GM19099 (cell line): ENCODE data around the gene NTN1.

Source experiments
- POLR2A ChIP-seq: IDR thresholded peaks from 3 replicates; pipeline ENCODE4 v1.6.1; 2011; ENCODE audit warnings: low read depth; ENCODE audit not compliant: insufficient read length; ENCODE audit errors: extremely low read depth

NTN1 gene

DNA sequence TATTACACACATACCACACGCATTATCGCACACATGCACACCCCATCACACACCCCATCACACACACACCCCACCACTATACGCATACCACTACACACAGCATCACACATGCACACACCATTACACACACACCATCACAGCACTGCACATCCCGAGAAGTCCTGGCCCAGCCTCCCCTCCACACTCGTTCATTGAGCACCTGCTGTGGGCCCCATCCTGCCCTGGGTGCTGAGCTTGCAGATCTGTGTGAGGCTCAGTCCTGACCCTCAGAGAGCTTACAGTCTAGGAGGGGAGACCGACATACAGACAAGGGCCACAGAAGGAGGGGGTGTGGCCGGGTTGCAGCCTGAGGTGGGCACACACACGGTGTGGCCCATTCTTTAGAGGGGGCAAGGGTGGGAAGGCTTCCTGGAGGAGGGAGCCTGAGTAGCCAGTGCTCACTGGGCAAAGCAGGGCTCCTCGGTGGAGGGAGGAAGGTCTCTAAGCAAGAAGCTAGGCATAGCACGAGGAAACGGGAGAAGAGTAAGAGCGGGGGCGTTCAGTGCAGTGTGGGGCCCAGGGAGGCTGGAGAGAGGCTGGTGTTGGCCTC is 206.6 kb downstream of the NTN1 start:
- no peak for TF ChIP-seq POLR2A

DNA sequence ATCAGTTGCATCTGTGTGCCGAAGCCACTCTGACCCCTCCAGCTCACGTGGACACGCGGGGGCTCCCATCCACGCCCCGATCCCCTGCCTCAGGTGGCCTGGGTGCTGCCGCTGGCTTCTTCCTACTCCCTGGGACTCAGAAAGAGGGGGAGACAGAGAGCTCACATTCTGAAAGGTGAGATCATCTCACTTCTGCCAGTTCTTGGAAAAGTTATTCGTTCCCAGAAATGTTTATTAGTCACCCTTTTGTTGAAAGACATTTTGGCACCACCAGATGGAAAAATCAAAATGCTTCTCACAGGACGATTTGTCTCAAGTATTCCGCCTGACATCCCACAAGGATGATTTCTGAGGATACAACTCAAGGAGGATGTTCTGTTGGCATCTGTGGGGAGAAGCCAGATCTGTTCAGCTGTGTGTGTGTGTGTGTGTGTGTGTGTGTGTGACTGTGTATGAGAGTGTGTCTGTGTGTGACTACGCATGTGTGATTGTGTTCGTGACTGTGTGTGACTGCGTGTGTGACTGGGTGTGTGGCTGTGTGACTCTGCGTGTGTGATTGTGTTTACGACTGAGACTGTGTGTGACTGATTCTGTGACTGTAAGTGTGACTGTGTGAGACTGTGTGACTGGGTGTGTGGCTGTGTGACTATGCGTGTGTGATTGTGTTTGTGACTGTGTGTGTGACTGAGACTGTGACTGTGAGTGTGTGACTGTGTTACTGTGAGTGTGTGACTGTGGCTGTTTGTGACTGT is 207.3 kb downstream of the NTN1 start:
- no peak for TF ChIP-seq POLR2A

DNA sequence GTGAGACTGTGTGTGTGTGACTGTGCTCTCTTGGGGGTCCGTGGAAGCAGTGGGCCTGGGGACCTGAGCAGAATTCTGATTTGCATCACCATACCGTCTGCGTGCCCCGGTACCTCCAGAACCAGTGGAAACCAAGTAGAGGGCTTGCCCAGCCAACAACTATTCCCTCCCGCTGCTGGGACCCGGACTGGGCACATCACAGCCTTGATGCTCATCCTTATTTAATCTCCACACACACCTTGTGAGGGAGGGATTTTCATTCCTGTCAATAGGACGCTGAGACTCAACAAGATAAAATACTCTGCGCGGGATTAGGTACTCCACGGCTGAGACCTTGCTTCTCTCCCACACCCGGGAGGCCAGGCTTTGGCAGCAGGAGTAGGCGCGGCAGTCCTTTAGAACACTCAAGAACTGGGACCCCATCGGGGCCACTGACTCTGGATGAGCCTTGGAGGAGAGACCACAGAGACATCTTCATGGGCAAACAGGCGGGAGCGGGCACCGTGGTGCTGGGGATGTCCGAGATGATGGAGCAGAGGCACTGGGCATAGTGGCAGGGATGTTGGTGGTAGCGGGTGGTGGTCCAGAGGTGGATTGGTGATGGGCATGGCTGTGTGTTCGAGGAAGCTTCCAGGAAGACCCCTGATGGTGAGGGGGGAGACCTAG is 208.0 kb downstream of the NTN1 start:
- no peak for TF ChIP-seq POLR2A

DNA sequence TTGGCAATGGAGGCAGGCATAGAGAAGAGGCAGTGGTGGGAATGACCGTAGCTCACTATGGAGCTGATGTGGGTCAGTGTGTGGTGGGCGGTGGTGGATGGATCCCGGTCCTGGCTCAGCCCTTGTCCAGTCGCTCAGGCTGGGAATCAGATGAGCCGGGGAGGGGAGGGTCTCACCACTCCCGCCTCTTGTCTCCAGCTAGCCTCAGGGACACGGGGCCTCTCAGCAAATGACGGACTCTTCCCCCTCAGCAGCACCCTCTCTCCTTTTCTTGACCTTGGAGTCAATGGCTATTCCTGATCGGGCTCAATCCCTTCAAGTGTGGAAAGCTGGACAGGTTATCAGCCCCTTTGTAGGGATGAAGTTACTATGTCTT is 208.5 kb downstream of the NTN1 start:
- TF ChIP-seq POLR2A = no peak

DNA sequence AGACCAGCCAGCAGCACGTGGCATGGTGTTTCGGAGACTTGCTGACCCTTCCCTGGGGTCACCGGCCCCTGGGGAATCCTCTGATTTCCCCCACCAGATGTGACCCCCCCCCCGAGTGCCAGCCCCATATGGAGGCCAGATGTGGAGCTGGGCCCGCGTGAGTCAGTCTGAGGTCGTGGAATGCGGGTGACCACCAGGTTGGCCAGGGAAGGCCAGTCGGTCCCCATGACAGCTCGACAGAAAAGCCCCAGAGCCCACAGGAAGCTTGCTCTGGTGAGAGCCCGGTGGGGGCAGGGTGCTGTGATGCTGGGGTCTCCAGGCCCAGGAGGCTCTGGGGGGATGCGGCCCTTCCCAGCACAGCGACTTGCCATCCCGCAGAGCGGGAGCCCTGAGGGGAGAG is 209.0 kb downstream of the NTN1 start:
- no peak for TF ChIP-seq POLR2A

DNA sequence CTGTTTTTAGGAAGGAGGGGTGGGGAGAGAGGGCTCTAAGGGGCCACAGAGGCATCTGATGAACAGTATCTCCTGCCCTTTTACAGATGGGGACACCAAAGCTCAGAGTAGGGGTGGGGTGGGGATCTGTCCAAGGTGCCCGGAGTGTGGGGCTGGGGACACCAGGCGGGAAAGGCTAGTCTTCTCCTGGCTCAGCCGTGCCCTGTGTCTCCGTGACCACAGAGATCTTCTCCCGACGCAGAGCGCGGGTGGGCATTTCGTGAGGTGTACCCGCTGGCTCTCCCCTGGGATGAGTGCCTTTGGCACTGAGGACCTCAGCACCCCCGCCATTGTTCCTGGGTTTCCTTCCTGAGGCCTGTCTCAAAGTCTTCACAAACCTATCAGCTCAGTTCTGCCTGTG is 209.6 kb downstream of the NTN1 start:
- no peak for TF ChIP-seq POLR2A

DNA sequence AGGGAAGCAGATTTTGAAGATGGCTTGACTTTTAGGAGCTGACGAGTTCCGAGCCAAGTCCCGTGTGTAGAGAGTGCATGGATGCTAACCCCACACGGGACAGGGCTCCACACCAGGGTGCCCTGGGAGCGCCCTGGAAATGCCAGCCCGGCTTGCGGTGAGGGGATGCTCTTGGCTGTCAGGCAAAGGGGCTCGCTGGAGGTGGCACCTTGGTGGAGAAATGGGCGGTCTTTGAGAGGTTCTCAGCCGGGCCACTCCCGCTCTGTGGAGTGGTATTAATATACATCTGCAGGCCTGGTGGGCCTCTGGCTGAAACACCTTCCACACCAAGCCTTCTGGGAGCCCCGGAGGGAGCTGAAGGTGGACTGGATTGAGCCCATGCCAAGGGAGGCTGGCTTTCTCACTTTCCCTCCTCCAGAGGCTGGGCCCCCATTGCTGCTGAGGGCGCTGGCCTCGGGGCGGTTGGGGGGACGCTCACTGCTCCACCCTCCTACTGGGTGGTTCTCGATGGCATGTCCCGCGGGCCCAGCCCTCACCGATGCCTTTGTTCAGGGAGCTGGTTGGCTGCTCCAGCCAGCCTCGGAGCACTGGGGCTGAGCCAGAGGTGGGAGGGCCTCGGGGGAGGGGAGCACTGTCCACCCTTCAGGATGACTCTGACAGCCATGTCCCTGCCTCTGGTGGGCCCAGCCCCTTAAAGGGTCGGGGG is 210.3 kb downstream of the NTN1 start:
- TF ChIP-seq POLR2A = no peak

DNA sequence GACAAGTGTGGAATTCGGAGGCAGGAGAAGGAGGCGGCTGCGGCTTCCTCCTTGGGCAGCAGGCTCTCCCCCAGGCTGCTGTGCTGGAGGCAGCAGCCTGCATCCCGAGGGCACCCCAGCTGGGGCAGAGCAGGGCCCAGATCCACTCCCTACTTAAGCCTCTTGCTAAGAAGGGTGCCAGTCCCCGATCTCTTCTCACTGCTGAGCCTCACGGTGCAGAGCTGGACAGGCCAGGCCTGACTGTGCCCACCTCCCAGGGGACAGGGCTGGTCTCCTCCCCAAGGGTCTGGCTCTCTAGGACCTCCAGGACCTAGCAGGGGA is 210.8 kb downstream of the NTN1 start:
- TF ChIP-seq POLR2A = no peak

DNA sequence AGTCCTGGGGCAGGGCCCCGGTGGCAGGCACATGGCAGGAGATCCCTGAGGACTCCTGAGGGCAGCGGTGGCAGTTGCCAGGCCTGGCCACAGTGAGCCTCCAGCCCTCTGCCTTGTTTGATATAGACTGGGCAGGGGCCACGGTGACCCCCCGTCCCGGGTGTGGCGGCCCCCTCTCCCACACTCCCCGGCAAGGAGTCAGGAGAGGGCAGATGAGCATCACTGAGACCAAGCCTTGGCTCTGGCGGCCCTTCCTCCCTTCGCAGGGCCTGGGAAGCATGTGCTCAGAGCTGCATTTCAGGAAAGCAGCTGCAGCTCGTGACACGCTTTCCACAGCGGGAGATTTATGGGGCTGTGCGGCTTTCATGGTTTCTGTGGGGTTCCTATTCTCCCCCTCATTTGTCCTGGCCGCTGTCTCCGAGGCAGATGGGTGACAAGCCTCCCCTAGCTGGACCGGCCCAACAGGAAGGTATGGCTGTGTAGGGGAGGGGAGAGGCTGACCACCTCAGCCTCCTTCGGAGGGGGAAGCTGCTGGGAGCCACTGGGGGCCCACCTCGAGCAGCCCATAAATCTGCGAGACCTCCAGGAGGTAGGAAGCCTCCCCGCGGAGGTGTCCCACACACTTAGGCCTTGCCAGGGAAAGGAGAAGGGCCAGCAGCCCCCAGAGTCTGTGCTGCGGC is 211.4 kb downstream of the NTN1 start:
- TF ChIP-seq POLR2A = no peak

DNA sequence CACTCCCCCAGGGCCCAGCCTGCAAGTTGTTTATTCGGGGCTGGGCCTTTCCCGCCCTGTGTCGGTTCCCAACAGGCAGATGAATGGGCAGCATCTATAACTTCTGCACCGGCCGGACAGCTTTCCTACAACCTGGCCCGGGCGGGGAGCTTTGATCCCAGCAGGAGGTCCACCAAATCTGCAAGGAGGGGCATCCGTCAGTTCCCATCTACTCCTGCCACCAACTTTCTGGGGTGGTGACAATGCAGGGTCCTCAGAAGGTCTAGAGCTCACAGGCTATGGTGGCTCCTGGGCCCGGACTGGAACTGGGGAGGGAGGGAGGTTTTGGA is 211.9 kb downstream of the NTN1 start:
- TF ChIP-seq POLR2A = no peak

DNA sequence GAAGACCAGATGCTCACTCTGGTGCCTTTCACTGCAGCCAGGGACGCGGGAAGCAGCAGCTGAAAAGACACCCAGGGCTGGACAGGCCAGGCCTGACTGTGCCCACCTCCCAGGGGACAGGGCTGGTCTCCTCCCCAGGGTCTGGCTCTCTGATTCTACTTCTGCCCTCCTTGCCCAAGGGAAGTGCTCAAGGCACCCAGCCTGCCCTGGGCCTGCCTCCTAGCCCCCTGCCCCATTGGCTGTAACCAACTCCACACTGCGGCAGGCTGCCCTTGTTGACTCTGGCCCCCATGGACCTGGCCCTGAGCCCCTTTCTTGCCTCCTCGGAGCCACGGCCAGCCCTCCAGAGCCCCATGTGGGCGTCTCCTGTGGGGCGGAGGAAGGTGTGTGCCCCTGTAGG is 212.5 kb downstream of the NTN1 start:
- TF ChIP-seq POLR2A = no peak

DNA sequence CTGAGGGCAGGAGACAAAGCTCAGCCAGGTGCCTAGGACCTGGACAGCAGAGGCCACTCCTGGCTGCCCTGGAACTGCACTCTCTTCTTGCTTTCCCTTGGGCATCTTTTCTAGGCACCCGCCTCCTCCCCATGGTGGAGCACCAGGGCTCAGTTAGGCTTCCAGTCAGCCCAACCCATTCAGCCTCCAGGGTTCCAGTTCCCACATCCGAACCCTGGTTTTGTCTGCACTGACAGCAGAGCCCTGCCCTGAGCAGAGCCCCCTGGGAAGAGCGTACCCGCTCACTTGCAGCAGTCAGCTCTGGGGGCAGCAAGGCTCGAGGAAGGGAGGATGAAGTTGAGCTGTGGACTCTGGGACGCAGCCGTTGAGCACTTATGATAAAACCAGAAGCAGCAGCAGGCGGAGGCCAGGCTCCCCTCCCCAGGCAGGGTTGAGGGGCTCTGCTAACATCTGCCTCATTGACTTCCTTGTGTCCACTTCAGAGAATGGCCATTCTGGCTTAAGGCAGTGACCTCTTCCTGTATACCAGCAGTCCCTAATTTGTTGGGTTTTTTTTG is 213.2 kb downstream of the NTN1 start:
- no peak for TF ChIP-seq POLR2A

DNA sequence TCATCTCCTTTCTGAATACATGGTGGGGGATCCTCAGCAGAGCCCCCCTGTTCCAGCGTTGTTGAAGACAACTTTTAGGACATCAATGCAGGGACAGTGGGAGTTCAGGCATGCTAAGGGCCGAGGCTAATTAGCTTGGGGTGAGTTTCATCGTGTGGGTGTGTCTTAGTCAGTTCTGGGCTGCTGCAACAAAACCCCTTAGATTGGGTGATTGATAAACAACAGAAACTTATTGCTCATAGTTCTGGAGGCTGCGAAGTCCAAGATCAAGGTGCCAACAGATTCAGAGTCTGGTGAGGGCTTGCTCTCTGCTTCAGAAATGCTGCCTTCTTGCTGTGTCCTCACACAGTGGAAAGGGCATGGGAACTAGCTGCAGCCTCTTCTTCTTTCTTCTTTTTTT is 214.0 kb downstream of the NTN1 start:
- TF ChIP-seq POLR2A = no peak

DNA sequence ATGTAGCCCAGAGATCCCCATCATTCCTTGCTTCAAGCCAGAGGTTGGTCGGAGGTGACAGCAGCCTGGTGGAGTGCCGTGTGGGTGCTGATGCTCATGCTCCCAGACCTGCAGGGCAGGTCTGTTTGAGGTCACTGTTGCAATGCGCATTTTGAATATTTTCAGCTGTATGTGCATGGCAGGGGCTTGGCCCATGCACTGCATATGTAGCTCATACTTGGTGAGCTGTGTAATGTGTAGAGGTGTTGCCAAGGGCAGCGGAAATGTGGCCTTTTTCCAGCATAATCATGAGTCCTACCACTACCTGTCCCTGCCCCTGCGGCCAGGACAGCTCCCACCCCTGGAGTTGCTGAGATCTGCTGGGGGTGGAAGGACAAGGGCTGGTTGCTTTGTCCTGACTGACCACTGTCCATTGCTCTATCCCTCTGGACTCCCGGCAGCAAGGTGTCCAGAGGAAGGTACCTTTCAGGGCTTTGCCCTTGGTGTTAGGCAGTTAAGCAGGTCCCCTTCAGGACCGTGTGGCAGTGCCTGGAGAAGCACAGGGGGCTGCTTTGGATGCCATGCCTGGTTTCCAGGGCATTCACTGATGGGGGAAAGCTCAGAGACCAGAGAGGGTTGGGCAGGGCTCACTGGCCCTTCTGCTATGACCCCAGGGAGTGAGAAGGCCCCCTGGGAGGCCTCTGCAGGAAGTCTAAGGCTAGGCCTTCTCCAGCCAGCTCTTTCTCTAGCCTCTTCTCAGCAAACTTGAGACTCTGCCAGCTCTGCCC is 215.2 kb downstream of the NTN1 start:
- TF ChIP-seq POLR2A = no peak
